GM19397 (cell line): ENCODE results near the gene STAB2.
"Not testable (repeated sequence)": the region's sequence is repeated elsewhere in the genome, so short reads cannot be mapped to it uniquely, and the experiment has no call there.

Experiments used
- ATAC-seq: cut with Tn5 transposase; IDR thresholded peaks from one replicate; pipeline ENCODE4 v1.9.1; 2021; ENCODE audit warnings: mild to moderate bottlenecking, moderate library complexity; ENCODE audit not compliant: unreplicated experiment

Gene STAB2

DNA sequence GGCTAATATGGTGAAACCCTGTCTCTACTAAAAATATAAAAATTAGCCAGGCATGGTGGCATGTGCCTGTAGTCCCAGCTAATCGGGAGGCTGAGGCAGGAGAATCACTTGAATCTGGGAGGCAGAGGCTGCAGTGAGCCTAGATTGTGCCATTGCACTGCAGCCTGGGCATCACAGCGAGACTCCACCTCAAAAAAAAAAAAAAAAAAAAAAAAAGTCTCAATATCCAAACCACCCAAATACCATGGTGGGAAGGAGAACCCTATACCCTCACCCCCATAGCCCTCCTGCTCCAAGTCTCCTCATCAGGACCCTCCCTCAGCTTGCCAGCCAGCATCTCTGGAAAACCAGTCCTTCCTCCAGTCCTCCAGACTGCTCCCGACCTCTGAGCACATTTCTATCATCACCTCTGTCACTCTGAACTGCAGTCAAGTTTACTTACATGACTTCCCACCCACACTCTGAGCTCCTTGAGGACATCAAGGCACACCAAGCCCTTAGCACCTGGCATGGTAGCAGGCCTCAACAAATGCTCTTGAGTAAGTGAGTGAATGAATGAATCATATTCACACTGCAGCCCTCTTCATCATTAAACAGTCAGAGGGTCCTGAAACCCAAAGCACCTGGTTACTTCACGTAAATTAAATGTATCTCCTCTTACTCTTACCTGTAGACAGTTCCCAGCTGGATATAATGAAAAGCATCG is 218.7 kb downstream of the STAB2 start:
- ATAC-seq: no peak

DNA sequence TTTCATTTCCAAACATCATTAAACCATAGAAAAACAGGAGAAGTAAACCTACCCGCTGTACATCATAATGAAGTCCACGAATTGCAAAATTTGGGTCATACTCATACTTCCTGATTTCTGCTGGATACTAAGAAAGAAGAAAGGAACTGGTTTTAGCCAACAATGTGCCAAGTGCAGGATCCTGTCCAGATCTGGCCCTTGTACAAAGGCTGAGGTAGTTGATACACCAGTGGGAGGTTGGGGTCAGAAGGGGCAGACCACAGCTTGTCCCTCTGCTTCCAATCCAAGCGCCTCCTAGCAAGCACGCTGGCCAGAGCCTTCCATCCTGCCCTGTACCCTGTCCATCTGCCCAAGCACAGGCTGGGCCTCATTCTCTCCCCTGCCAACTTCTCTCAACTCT is 219.7 kb downstream of the STAB2 start:
- ATAC-seq: no peak

DNA sequence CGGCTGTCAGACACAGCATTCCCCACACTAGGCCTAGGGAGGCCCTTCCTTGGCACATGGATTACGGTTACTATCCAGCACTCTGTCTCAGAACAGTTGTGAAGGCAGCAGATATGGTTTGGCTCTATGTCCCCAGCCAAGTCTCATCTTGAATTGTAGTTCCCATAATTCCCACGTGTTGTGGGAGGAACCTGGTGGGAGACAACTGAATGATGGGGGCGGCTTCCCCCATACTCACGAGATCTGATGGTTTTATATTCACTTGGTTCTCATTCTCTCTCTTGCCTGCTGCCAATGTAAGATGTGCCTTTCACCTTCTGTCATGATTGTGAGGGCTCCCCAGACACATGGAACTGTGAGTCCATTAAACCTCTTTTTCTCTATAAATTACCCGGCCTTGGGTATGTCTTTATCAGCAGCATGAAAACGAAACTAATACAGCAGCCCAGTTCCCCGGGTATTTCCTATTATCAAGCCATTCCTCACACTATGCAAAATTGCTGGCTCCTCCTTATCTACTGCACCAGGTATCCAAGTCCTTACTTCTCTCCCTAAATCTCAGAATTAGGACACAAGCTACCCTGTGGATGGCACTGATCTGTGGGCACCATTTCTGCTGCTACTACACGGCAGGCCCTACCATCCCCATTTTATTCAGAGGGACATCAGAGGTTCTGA is 220.6 kb downstream of the STAB2 start:
- ATAC-seq: no peak

DNA sequence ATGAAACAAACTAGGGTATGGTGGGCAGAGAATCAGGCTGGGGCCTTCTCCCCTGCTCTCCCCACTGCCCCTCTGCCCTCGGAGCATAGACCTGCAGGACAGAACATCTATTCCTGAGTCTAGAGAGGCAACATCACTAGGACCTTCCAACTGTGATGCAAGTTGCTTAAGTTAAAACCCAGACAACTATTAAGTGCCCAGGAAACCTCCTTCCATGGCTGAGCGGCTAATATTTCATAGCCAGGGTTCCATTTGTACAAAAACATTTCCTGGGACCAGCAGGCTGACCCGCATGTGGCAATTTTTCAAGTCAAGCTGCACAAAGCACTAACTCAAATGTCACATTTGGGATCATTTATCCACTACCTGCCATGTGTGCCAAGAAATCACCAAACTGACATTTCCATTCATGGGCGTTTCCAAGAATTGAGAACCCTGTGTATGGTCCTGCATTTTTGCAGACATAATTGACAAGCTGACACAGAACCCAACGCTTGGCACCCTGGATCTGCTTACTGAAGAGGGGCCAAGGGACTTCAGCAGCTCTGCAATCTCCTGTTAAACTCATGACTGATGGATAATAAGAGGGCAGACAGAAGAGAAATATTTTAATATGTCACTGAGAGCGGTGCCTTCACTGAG is 221.3 kb downstream of the STAB2 start:
- no peak for ATAC-seq

DNA sequence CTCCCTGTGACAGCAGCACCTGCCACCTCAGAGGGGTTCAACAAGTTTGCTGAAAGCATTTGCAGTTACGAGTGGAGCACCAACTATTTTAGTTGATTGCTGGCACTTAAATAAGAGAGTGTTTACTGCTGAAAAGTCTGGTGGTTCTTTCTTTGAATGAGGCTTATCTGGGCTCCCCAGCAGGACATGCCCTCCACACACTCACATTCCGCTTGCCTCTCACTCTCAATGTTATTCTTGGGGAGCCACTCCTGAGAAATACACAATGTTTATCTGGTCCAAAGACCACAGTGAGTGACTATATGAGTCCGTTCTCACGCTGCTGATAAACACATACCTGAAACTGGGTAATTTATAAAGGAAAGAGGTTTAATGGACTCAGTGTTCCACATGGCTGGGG is 222.1 kb downstream of the STAB2 start:
- no peak for ATAC-seq

- ATAC-seq: not testable (repeated sequence)
Measured at GRCh38 chr12:103809639-103810038, 222.6 kb downstream of the STAB2 start.

- ATAC-seq: no peak
Measured at GRCh38 chr12:103810111-103810510, 223.0 kb downstream of the STAB2 start.

- ATAC-seq: no peak
Measured at GRCh38 chr12:103811791-103812190, 224.7 kb downstream of the STAB2 start.

GRCh38 chr12:103812789-103813188 is 225.7 kb downstream of the STAB2 start:
- no peak for ATAC-seq

- no peak for ATAC-seq
Measured at GRCh38 chr12:103813426-103813825, 226.4 kb downstream of the STAB2 start.

- no peak for ATAC-seq
Measured at GRCh38 chr12:103813949-103814348, 226.9 kb downstream of the STAB2 start.

DNA sequence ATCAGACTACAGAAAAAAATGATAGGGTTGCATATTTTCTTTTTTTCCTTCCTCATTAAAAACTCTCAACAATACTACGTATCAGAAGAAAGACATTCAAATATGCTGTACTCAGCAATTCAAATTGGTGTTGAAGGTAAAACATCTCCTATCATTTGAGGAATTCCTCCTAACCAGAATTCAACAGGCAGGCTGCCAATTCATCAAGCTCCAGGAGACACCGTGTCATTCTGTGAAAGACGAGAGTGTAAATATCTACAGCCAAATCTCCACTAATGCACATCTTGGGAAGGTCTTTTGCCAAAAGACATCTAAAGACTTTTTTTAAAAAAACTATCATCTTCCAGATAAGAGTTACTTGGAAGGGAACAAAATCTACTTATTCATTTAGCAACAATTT is 227.4 kb downstream of the STAB2 start:
- ATAC-seq: no peak
